Keratinocyte (primary cell): Measurements from ENCODE around the gene BEGAIN.

Experiments used
- EZH2 ChIP-seq: IDR thresholded peaks from one replicate; pipeline ENCODE4 v1.6.1; 2012; ENCODE audit warnings: inconsistent platforms, mild to moderate bottlenecking, low read length, moderate library complexity
- TF ChIP-seq, protein P1 (sequence below), 3 experiments: IDR thresholded peaks in 1 of 3; conservative IDR thresholded peaks in 1 of 3; optimal IDR thresholded peaks in 1 of 3; 2 replicates in 2 of 3; 3 replicates in 1 of 3; pipeline versions ENCODE3 to v1.5.1; 2011; ENCODE audit warnings: low read length in 3 of 3, mild to moderate bottlenecking in 3 of 3, moderate library complexity in 2 of 3, control low read depth in 1 of 3, inconsistent platforms in 1 of 3; ENCODE audit not compliant: insufficient read depth in 2 of 3; ENCODE audit errors: extremely low read depth in 1 of 3

- TF ChIP-seq, protein P1, sequence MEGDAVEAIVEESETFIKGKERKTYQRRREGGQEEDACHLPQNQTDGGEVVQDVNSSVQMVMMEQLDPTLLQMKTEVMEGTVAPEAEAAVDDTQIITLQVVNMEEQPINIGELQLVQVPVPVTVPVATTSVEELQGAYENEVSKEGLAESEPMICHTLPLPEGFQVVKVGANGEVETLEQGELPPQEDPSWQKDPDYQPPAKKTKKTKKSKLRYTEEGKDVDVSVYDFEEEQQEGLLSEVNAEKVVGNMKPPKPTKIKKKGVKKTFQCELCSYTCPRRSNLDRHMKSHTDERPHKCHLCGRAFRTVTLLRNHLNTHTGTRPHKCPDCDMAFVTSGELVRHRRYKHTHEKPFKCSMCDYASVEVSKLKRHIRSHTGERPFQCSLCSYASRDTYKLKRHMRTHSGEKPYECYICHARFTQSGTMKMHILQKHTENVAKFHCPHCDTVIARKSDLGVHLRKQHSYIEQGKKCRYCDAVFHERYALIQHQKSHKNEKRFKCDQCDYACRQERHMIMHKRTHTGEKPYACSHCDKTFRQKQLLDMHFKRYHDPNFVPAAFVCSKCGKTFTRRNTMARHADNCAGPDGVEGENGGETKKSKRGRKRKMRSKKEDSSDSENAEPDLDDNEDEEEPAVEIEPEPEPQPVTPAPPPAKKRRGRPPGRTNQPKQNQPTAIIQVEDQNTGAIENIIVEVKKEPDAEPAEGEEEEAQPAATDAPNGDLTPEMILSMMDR (optimal IDR thresholded peaks at IDR 0.05 in 1 of 3, IDR thresholded peaks at IDR 0.05 in 1 of 3, conservative IDR thresholded peaks at IDR 0.05 in 1 of 3; ENCODE audit: extremely low read depth in 1 of 3, insufficient read depth in 2 of 3, low read length in 3 of 3) = no peak
- no peak for TF ChIP-seq EZH2
Observed at GRCh38 chr14:100605230-100605629, 18.0 kb upstream of the BEGAIN start.
